GM12873 (cell line): Measurements from ENCODE around the gene SCP2.

Experiments used
- CTCF ChIP-seq: IDR thresholded peaks from 2 replicates; pipeline ENCODE4 v1.5.1; 2012; ENCODE audit warnings: low read depth, mild to moderate bottlenecking, moderate library complexity, low read length, control low read depth; ENCODE audit not compliant: insufficient read depth; ENCODE audit errors: missing control alignments

SCP2 gene

GRCh38 chr1:52978045-52978444 lies 51.0 kb downstream of the SCP2 start:
- TF ChIP-seq CTCF: no peak

DNA sequence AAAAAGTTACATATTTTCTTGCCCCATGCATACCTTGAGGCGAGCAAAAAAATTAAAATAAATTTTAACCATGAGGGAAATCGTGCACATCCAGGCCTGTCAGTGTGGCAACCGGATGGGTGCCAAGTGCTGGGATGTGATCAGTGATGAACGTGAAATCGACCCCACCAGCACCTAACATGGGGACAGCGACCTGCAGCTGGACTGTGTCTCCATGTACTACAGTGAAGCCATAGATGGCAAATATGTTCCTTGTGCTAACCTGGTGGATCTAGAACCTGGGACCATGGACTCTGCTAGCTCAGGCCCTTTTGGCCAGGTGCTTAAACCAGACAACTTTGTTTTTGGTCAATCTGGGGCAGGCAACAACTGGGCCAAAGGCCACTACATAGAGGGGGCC lies 67.6 kb downstream of the SCP2 start:
- TF ChIP-seq CTCF: no peak

DNA sequence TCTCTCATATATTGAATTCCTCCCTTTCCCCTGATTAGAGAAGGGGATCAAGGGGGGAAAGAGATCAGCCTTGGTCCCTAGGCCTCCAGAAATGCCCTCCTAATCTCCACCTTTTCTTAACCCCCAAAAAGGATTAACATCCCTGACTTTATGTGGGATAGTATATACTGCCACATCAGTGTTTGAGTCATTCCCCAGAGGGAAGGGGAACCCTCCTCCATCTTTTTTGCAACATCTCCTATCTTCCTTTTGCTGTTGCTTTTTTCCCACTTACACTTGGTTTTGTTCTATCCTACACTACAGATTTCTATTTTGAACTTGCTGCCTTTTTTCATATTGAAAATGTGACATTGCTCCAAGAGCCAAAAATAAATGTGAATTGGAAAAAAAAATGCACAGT lies 69.6 kb downstream of the SCP2 start:
- TF ChIP-seq CTCF: no peak

DNA sequence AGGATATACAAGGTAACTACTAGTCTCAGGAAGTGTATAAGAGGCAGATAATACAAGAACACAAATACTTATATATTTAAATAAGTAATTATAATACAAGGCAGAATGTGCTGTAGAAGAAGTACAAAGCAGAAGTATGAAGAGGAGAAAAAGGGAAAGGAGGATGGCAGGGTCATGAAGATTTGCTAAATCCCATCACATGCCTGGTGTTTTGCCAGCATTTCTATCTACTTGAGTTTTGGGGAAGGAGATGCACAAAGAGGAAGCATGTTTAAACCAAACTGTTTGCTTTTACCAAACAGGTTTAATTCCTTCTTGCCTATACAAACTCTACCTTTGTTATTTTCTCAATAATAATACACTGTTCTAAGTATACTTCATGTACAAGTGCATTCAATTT lies 74.1 kb downstream of the SCP2 start:
- no peak for TF ChIP-seq CTCF

DNA sequence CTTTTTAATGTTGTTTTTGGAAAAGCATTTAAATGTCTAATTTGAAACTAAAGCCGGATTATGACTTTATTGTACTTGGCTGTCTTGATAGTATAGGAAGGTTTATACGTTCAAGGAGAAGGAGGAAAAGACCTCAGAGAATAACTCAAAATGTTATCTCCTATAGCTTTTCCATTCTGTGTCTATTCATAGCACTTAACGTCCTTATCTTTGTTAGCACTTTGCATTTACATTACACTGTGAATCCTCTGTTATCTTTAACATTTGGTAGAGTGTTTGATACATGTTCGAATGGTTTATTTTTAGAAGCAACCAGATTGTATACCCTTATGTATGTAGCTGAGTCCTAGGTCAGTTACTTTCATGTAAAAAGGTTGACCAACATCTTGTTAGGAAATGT lies 84.1 kb downstream of the SCP2 start:
- TF ChIP-seq CTCF: no peak

DNA sequence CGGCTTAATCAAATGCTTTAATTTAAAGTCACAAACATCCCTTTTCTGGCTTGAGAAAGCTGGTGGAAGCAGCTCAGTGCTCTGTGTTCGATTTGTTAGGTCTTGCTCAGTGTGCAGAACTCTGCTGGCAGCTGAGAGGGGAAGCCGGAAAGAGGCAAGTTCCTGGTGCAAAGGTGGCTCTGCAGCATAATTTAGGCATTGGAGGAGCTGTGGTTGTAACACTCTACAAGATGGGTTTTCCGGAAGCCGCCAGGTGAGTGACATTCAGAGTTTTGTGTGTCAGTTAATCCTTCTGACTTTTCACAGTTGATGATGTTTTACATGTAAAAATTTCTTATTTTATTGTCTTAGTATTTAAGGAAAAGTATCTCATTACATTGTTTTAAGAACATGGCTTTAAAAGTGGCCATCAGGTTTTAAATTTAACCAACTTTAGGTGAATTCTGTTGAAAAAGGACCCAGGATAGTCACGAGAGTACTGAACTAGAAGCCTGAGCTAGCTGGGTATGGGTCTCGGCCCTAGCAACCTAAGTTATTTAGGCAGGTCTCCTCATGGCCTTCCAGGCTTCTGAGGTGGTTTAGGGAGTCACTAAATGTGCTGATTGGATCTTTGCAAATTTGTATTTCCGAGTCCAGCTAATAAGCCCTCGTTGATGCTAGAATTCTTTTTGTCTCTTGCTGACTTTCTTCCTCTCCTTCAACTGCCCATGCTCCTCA lies 87.9 kb downstream of the SCP2 start:
- TF ChIP-seq CTCF: no peak

GRCh38 chr1:53015508-53015860 lies 88.4 kb downstream of the SCP2 start:
- no peak for TF ChIP-seq CTCF
